ENCODE measurements around the gene GP1BA. TPM values are rescaled to one million over a fixed set of nuclear protein-coding genes. Genes with fewer than 3 reads are reported as not detected.

Gene GP1BA
- polyA plus RNA-seq (ENCODE audit: insufficient read length in 3 of 3) = 1 to 10 TPM; 1.6 to 2.9 (median 2.4) TPM

- DNase-seq (ENCODE audit: low read depth in 3 of 3, low spot score in 2 of 3) = no peak
Measured at GRCh38 chr17:4931963-4932362, at the start of gene GP1BA. TSS of gene GP1BA (plus strand) at chr17:4932277. CDS start at chr17:4932605, 328 bp downstream.

- no peak for DNase-seq (ENCODE audit: low read depth in 3 of 3, low spot score in 2 of 3)
Measured at GRCh38 chr17:4884489-4884888, 47.6 kb upstream of the GP1BA start.

GRCh38 chr17:4886830-4887229 lies 45.2 kb upstream of the GP1BA start:
- no peak for DNase-seq (ENCODE audit: low read depth in 3 of 3, low spot score in 2 of 3)

DNA sequence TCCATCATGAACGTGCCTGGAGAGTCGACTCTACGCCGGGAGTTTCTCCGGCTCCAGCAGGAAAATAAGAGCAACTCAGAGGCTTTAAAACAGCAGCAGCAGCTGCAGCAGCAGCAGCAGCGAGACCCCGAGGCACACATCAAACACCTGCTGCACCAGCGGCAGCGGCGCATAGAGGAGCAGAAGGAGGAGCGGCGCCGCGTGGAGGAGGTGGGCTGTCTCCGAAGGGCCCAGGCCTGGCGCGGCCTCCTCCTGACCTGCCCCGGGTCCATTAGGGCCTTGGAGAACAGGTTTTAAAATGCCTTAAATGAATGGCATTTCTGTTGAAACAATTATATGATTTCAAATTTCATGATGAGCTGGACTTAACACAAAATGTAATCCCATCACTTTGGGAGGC lies 44.5 kb upstream of the GP1BA start:
- DNase-seq (ENCODE audit: low read depth in 3 of 3, low spot score in 2 of 3) = no peak

DNA sequence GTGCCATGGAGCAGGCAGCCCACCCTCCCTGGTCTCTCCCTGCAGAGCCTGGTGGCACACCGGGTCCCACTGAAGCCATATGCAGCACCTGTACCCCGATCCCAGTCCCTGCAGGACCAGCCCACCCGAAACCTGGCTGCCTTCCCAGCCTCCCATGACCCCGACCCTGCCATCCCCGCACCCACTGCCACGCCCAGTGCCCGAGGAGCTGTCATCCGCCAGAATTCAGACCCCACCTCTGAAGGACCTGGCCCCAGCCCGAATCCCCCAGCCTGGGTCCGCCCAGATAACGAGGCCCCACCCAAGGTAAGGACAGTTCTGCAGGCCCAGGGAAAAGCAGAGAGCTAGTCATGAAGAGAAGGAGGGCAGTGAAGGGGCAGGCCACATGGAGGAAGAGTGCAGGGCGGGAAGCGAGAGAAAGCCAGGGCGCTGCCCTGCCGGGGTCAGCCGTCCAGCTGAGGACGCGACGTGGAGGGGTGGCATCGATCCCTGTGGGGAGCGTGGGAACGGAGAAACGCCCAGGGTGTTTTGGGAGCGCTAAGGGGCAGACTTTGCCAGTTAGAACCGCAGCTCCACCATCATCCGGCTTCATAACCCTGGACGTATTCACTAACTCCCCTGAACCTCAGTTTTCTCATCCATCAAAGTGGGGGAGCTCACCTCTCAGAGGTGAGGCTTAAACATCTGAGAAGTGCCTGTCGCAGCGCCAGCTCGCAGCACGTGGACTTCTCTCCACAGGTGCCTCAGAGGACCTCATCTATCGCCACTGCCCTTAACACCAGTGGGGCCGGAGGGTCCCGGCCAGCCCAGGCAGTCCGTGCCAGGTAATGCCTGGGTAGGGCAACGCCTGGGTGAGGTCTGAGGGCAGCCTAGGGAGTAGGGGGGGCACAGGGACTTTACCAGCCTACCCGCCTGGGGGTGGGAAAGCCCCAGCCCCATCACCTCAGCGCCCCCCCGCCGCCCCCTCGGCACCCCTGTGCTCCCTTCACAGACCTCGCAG lies 40.4 kb upstream of the GP1BA start:
- DNase-seq (ENCODE audit: low read depth in 3 of 3, low spot score in 2 of 3) = no peak

DNA sequence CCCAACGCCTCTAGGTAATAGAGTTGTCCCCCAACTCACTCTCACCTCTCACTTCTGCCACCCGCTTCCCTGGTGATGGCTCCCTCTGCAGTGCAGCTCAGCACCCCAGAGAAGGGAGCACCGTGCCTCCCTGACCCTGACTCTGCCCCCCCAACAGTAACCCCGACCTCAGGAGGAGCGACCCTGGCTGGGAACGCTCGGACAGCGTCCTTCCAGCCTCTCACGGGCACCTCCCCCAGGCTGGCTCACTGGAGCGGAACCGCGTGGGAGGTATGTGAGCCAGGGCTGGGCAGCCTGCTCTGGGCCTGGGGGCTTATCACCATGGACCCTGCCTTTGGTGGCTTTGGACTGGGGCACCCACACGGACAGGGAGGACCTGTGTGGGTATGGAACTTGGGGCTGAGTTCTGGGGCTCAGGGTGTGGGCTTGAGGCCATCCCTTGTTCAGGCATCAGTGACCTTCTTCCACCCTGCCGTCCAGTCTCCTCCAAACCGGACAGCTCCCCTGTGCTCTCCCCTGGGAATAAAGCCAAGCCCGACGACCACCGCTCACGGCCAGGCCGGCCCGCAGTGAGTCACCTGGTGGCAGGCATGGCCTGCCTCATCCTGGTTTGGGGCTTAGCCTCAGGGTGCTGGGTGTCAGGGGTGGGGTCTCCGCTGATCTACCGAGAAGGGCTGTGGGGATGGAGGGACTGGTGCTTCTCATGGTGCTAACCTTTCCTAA lies 39.4 kb upstream of the GP1BA start:
- no peak for DNase-seq (ENCODE audit: low read depth in 3 of 3, low spot score in 2 of 3)

- no peak for DNase-seq (ENCODE audit: low read depth in 3 of 3, low spot score in 2 of 3)
Measured at GRCh38 chr17:4893272-4893671, 38.8 kb upstream of the GP1BA start.

DNA sequence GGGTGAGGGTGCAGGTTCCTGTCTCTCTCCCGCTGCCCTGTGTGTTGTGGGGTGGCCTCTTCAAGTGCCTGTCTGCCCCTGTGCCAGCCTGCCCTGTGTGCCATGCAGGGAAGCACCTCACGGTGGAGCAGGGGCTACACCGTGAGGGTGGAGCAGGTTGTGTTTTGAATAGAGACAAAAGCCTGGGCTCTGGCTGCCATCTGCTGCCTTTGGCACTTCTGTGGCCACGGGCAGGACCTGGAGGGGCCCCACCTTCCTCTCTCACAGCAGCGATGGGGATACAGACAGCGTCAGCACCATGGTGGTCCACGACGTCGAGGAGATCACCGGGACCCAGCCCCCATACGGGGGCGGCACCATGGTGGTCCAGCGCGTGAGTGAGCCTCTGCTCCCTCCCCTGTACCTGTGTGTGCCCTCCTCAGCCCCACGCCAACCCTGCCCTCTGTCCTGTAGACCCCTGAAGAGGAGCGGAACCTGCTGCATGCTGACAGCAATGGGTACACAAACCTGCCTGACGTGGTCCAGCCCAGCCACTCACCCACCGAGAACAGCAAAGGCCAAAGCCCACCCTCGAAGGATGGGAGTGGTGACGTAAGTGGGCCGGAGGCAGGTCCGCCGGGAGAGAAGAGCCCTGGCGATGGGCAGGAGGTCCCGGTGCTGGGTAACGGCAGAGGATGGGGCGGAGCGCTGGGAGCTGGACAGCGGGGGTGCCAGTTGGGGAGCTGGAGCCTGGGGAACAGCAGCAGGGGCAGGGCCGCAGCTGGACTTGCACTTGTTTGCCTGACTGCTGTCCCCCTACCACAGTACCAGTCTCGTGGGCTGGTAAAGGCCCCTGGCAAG lies 38.1 kb upstream of the GP1BA start:
- DNase-seq (ENCODE audit: low read depth in 3 of 3, low spot score in 2 of 3) = no peak

GRCh38 chr17:4895121-4895520 lies 37.0 kb upstream of the GP1BA start:
- no peak for DNase-seq (ENCODE audit: low read depth in 3 of 3, low spot score in 2 of 3)

DNA sequence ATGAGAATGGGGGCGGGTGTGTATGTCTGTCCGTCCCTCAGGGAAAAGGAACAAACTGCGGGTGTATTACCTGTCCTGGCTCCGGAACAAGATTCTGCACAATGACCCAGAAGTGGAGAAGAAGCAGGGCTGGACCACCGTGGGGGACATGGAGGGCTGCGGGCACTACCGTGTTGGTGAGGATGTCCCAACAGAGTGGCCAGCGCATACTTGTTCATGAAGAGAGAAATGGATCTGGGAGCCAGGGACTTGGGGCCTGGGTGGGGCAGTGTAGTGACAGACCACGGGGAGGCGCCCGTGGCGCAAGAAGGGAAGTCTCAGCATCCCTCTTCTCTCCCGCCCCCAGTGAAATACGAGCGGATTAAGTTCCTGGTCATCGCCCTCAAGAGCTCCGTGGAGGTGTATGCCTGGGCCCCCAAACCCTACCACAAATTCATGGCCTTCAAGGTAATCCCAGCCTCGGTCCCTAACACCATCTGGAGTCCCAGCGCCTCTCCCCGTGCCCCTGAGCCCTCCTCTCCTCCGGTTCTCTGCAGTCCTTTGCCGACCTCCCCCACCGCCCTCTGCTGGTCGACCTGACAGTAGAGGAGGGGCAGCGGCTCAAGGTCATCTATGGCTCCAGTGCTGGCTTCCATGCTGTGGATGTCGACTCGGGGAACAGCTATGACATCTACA lies 36.3 kb upstream of the GP1BA start:
- no peak for DNase-seq (ENCODE audit: low read depth in 3 of 3, low spot score in 2 of 3)

DNA sequence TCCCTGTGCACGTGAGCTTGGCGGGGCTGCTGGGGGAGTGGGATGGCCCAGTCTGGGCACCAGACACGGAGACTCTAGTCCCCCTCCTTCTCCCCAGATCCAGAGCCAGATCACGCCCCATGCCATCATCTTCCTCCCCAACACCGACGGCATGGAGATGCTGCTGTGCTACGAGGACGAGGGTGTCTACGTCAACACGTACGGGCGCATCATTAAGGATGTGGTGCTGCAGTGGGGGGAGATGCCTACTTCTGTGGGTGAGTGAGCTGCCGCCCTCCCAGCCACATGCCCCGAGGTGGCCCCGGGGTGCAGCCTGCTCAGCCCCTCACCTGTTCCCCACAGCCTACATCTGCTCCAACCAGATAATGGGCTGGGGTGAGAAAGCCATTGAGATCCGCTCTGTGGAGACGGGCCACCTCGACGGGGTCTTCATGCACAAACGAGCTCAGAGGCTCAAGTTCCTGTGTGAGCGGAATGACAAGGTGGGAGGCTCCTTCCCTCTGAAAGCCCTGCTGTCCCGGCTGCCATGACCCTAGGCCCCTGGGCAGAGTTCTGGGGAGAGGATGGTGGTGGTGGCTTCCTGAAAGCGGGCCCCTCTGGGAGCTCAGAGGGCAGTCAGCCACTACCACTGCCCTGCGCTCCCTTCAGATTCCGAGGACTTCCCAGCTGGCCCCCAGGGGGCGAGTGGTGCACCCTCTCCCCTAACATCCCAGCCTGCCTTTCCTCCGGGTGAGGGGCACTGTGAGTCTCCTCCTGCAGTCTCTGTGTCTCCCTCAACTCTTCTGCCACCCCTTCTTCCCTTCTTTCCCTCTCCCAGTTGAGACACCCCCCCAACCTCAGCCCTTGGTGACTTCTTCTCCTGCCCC lies 35.5 kb upstream of the GP1BA start:
- DNase-seq (ENCODE audit: low read depth in 3 of 3, low spot score in 2 of 3) = no peak

- no peak for DNase-seq (ENCODE audit: low read depth in 3 of 3, low spot score in 2 of 3)
Measured at GRCh38 chr17:4897198-4897687, 34.8 kb upstream of the GP1BA start.

- DNase-seq (ENCODE audit: low read depth in 3 of 3, low spot score in 2 of 3) = no peak
Measured at GRCh38 chr17:4897785-4898184, 34.3 kb upstream of the GP1BA start.

DNA sequence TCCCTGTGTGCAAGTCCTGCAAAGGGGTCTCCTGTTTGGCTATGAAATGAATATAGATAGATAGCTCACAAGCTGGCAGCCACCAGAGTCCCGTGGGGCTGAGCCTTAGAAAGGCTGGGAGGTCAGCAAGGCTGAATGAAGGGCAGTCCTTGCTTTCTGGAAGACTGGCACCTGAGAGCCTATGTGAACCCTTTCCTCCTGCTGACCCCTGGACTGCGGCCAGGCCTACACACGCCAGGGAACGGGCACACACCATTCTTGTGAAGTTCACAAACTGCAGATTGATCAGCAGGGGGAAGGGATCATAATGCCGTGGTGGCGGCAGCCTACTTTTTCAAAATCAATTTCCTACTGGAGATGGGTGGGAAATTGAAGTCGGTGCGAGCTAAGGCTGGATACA lies 33.7 kb upstream of the GP1BA start:
- DNase-seq (ENCODE audit: low read depth in 3 of 3, low spot score in 2 of 3) = no peak

GRCh38 chr17:4898927-4899326 lies 33.1 kb upstream of the GP1BA start:
- no peak for DNase-seq (ENCODE audit: low read depth in 3 of 3, low spot score in 2 of 3)

- DNase-seq (ENCODE audit: low read depth in 3 of 3, low spot score in 2 of 3) = no peak
Measured at GRCh38 chr17:4899341-4900230, 32.5 kb upstream of the GP1BA start, which contains the start of gene C17orf107. TSS of gene C17orf107 (plus strand) at chr17:4899536. CDS start at chr17:4899763, 227 bp downstream.

DNA sequence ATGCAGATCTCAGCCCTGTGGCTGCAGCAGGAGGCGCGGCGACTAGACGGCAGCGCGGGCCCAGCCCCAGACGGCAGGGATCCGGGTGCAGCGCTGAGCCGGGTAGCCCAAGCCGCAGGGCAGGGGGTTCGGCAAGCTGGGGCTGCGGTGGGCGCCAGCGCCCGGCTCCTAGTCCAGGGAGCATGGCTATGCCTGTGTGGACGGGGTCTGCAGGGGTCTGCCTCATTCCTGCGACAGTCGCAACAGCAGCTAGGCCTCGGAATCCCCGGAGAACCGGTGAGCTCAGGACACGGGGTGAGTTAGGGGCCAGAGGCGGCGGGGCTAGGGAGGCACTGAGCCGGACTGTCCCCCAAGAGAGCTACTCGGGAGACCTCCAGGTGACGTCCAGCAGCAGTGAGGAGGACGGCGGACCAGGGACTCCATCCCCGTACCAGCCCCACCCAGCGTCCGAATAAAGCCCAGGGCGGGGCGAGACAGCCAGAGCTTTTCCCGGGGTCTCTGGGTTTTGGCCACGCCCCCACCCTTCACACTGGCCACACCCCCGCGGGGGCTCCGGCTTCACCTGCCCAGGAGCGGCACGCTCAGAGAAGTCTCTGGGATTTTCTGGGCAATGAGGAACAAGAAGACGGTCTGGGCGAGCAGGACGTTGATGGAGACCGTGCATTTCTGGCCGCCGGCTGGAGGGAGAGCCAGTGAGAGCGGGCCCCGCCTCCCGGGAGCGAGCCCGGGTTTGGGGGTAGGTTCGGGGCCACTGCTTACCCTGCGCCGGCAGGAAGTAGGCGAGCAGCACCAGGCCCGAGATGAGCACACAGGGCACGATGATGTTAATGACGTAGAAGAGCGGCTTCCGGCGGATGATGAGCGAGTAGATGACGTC lies 31.6 kb upstream of the GP1BA start:
- DNase-seq (ENCODE audit: low read depth in 3 of 3, low spot score in 2 of 3) = no peak

Measured in right renal cortex interstitium (tissue), 3 donors.